H9 (cell line): ENCODE data around the gene DIAPH3. TPM values are rescaled to one million over a fixed set of nuclear protein-coding genes. Genes with fewer than 3 reads are reported as not detected.

Source experiments
- DNase-seq: peaks from one replicate; pipeline ENCODE4 v3.0.0-alpha.2; 2017
- H2AFZ ChIP-seq: one replicate; pipeline ENCODE4 v1.6.1; 2013; ENCODE audit warnings: mild to moderate bottlenecking, low read length, control low read depth, moderate library complexity
- H2AK5ac ChIP-seq: 2 replicates; pipeline ENCODE4 v1.6.1; 2013; ENCODE audit warnings: low read length, control low read depth, mixed read lengths; ENCODE audit not compliant: insufficient read length
- H2BK120ac ChIP-seq: one replicate; pipeline ENCODE4 v1.6.1; 2013; ENCODE audit warnings: low read depth, mild to moderate bottlenecking, low read length, control low read depth, inconsistent platforms; ENCODE audit not compliant: poor library complexity, severe bottlenecking
- H2BK12ac ChIP-seq: 2 replicates; pipeline ENCODE4 v1.6.1; 2013; ENCODE audit warnings: low read length, control low read depth, mixed read lengths, low read depth; ENCODE audit not compliant: insufficient read length
- H2BK15ac ChIP-seq: 2 replicates; pipeline ENCODE4 v1.6.1; 2013; ENCODE audit warnings: low read depth, low read length, control low read depth
- H2BK20ac ChIP-seq: one replicate; pipeline ENCODE4 v1.6.1; 2013; ENCODE audit warnings: low read depth, mild to moderate bottlenecking, low read length, control low read depth, inconsistent platforms; ENCODE audit not compliant: poor library complexity, severe bottlenecking
- H2BK5ac ChIP-seq: 2 replicates; pipeline ENCODE4 v1.6.1; 2013; ENCODE audit warnings: low read length, control low read depth, mixed read lengths; ENCODE audit not compliant: insufficient read length
- H3K14ac ChIP-seq: 2 replicates; pipeline ENCODE4 v1.6.1; 2013; ENCODE audit warnings: low read length, control low read depth; ENCODE audit not compliant: insufficient read depth
- H3K18ac ChIP-seq: 2 replicates; pipeline ENCODE4 v1.6.1; 2013; ENCODE audit warnings: low read depth, mild to moderate bottlenecking, mixed read lengths, low read length, control low read depth; ENCODE audit not compliant: insufficient read length
- H3K23ac ChIP-seq: 2 replicates; pipeline ENCODE4 v1.6.1; 2013; ENCODE audit warnings: low read length, control low read depth, mixed read lengths, low read depth; ENCODE audit not compliant: insufficient read length
- H3K23me2 ChIP-seq: 2 replicates; pipeline ENCODE4 v1.6.1; 2013; ENCODE audit warnings: low read depth, mild to moderate bottlenecking, mixed read lengths, low read length, control low read depth; ENCODE audit not compliant: insufficient read length, poor library complexity, severe bottlenecking
- H3K27ac ChIP-seq: 2 replicates; pipeline ENCODE4 v1.5.1; 2013; ENCODE audit warnings: low read length, control low read depth, mixed read lengths, low read depth; ENCODE audit not compliant: insufficient read length
- H3K27me3 ChIP-seq: 2 replicates; pipeline ENCODE4 v1.6.1; 2013; ENCODE audit warnings: low read length, control low read depth, inconsistent platforms; ENCODE audit not compliant: insufficient read depth
- H3K4ac ChIP-seq: 2 replicates; pipeline ENCODE4 v1.6.1; 2013; ENCODE audit warnings: low read depth, mild to moderate bottlenecking, control low read depth, inconsistent platforms, low read length, moderate library complexity
- H3K4me1 ChIP-seq: 2 replicates; pipeline ENCODE4 v1.6.1; 2013; ENCODE audit warnings: low read length, control low read depth, inconsistent platforms; ENCODE audit not compliant: insufficient read depth
- H3K4me2 ChIP-seq: 2 replicates; pipeline ENCODE4 v1.6.1; 2013; ENCODE audit warnings: low read length, control low read depth, mixed read lengths; ENCODE audit not compliant: insufficient read length, insufficient read depth
- H3K56ac ChIP-seq: 2 replicates; pipeline ENCODE4 v1.6.1; 2013; ENCODE audit warnings: low read depth, mild to moderate bottlenecking, mixed read lengths, low read length, control low read depth; ENCODE audit not compliant: insufficient read length
- H3K79me1 ChIP-seq: 2 replicates; pipeline ENCODE4 v1.6.1; 2013; ENCODE audit warnings: low read depth, mild to moderate bottlenecking, moderate library complexity, low read length, control low read depth, inconsistent platforms; ENCODE audit not compliant: insufficient read depth, poor library complexity, severe bottlenecking
- H3K79me2 ChIP-seq: 2 replicates; pipeline ENCODE4 v1.6.1; 2013; ENCODE audit warnings: low read length, control low read depth, inconsistent platforms; ENCODE audit not compliant: insufficient read depth
- H3K9ac ChIP-seq: 2 replicates; pipeline ENCODE4 v1.6.1; 2013; ENCODE audit warnings: low read length, control low read depth, mixed read lengths; ENCODE audit not compliant: insufficient read length; ENCODE audit errors: extremely low read depth
- H3K9me3 ChIP-seq: one replicate; pipeline ENCODE4 v1.6.1; 2013; ENCODE audit warnings: low read depth, low read length, inconsistent platforms; ENCODE audit not compliant: control insufficient read depth
- H3T11ph ChIP-seq: one replicate; pipeline ENCODE4 v1.6.1; 2013; ENCODE audit warnings: mild to moderate bottlenecking, low read length, control low read depth, inconsistent platforms
- H4K20me1 ChIP-seq: one replicate; pipeline ENCODE4 v1.6.1; 2013; ENCODE audit not compliant: control insufficient read depth, insufficient read length, insufficient read depth
- H4K5ac ChIP-seq: 2 replicates; pipeline ENCODE4 v1.6.1; 2013; ENCODE audit warnings: low read depth, mild to moderate bottlenecking, mixed read lengths, low read length, control low read depth; ENCODE audit not compliant: insufficient read length
- H4K8ac ChIP-seq: replicated peaks from 2 replicates; pipeline ENCODE4 v1.6.1; 2013; ENCODE audit warnings: low read length, control low read depth, mixed read lengths, low read depth; ENCODE audit not compliant: insufficient read length
- H4K91ac ChIP-seq: 2 replicates; pipeline ENCODE4 v1.6.1; 2013; ENCODE audit warnings: low read depth, mild to moderate bottlenecking, moderate library complexity, mixed read lengths, low read length, control low read depth; ENCODE audit not compliant: insufficient read length
- H3K27ac Mint-ChIP-seq, 3 experiments: 2 replicates in 2 of 3; 3 replicates in 1 of 3; pipeline ENCODE4 v1.8.0; 2020 to 2021; ENCODE audit warnings: mixed read lengths in 3 of 3, mild to moderate bottlenecking in 1 of 3, moderate library complexity in 1 of 3
- H3K27me3 Mint-ChIP-seq: 2 replicates; pipeline ENCODE4 v1.8.0; 2021; ENCODE audit warnings: low read depth, mild to moderate bottlenecking, moderate library complexity, mixed read lengths
- H3K36me3 Mint-ChIP-seq, 3 experiments: 2 replicates in 2 of 3; 3 replicates in 1 of 3; pipeline ENCODE4 v1.8.0; 2020 to 2021; ENCODE audit warnings: low read depth in 3 of 3, mixed read lengths in 3 of 3; ENCODE audit not compliant: insufficient read depth in 1 of 3
- H3K4me1 Mint-ChIP-seq, 2 experiments: 2 replicates each; pipeline ENCODE4 v1.8.0; 2020; ENCODE audit warnings: mixed read lengths in 2 of 2
- H3K4me3 Mint-ChIP-seq, 2 experiments: 2 replicates in 1 of 2; 3 replicates in 1 of 2; pipeline ENCODE4 v1.8.0; 2020 to 2021; ENCODE audit warnings: mild to moderate bottlenecking in 2 of 2, mixed read lengths in 2 of 2, moderate library complexity in 1 of 2
- H3K9me3 Mint-ChIP-seq, 2 experiments: 2 replicates in 1 of 2; 3 replicates in 1 of 2; pipeline ENCODE4 v1.8.0; 2020; ENCODE audit warnings: mild to moderate bottlenecking in 2 of 2, mixed read lengths in 2 of 2, moderate library complexity in 1 of 2
- WGBS: extraction: QIAGEN DNeasy Blood & Tissue Kit; methylation state at CpG from one replicate; pipeline ENCODE4 v1.1.7; 2013; ENCODE audit warnings: missing lambda C conversion rate, low lambda C conversion rate, mixed read lengths; ENCODE audit not compliant: insufficient read length; ENCODE audit errors: extremely low coverage; 5-methylcytosine and 5-hydroxymethylcytosine counted together
- total RNA-seq: library from RNA; stranded (reverse); gene quantifications from 2 replicates; pipeline ENCODE4 v1.2.1, GENCODE V29; 2021
- TF ChIP-seq, protein P1 (sequence below): fragments of 200-600 bp; sonication (generic); conservative IDR thresholded peaks from 3 replicates; pipeline ENCODE4 v1.8.0; 2021; ENCODE audit warnings: antibody characterized with exemption, mild to moderate bottlenecking

Gene DIAPH3
- total RNA-seq, 1 experiment from 2014 or later = 23.1 TPM

DNA sequence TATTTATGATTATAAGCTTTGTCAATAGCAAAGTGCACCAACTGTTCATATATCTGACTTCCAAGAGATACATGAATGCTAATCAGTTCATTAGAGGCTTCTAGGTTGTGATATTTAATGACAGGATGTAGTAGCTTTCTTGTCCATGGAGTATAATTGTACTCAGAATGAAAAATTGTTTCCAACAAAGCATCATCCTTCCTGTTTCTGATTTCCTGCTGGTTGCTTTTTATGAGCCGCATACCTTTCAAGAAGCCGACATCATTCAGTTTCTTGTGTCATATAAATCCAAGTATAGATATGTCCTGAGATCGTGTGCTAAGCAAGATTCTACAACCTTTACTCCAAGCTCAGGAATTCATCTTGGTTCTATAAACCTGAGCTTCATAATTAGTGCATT, 326.6 kb downstream of the DIAPH3 start:
- no peaks in the 10 kb centered on the region for H3K23me2 ChIP-seq
- H3K4me2 ChIP-seq = no peak overlapping the region
- no peak overlapping the region for H2BK12ac ChIP-seq
- H4K91ac ChIP-seq = no peak overlapping the region
- TF ChIP-seq, protein P1, sequence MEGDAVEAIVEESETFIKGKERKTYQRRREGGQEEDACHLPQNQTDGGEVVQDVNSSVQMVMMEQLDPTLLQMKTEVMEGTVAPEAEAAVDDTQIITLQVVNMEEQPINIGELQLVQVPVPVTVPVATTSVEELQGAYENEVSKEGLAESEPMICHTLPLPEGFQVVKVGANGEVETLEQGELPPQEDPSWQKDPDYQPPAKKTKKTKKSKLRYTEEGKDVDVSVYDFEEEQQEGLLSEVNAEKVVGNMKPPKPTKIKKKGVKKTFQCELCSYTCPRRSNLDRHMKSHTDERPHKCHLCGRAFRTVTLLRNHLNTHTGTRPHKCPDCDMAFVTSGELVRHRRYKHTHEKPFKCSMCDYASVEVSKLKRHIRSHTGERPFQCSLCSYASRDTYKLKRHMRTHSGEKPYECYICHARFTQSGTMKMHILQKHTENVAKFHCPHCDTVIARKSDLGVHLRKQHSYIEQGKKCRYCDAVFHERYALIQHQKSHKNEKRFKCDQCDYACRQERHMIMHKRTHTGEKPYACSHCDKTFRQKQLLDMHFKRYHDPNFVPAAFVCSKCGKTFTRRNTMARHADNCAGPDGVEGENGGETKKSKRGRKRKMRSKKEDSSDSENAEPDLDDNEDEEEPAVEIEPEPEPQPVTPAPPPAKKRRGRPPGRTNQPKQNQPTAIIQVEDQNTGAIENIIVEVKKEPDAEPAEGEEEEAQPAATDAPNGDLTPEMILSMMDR = no peak
- no peak overlapping the region for H3T11ph ChIP-seq
- no peaks in the 10 kb centered on the region for H3K9me3 ChIP-seq
- no peak overlapping the region for H4K8ac ChIP-seq
- Mint-ChIP-seq H3K9me3 (no peaks in the 10 kb centered on the region), H3K4me1 (peaks cover 9 to 12% of the 10 kb centered on the region in 2 experiments), H3K36me3 (no peaks in the 10 kb centered on the region), H3K27ac (no peak overlapping the region), H3K27me3 (no peaks in the 10 kb centered on the region), H3K4me3 (no peak overlapping the region)
- no peaks in the 10 kb centered on the region; the same call in 1 of the 2 replicates for H3K4me1 ChIP-seq
- no peak overlapping the region for H2BK20ac ChIP-seq
- H3K27ac ChIP-seq = no peak overlapping the region
- H2BK5ac ChIP-seq = no peak overlapping the region
- H3K27me3 ChIP-seq = no peaks in the 10 kb centered on the region
- H3K79me2 ChIP-seq = no peaks in the 10 kb centered on the region
- H3K4ac ChIP-seq = no peak overlapping the region
- no peak overlapping the region for H2BK120ac ChIP-seq
- WGBS = no CpG with 5 or more reads among the region's 3 CpGs
- H4K5ac ChIP-seq = no peak overlapping the region
- no peak overlapping the region for H3K9ac ChIP-seq
- H3K23ac ChIP-seq = no peak overlapping the region
- no peaks in the 10 kb centered on the region for H4K20me1 ChIP-seq
- no peak overlapping the region for H3K14ac ChIP-seq
- H3K56ac ChIP-seq = no peak overlapping the region
- no peak overlapping the region for H2AFZ ChIP-seq
- no peak overlapping the region for H2AK5ac ChIP-seq
- H2BK15ac ChIP-seq = no peak overlapping the region
- no peaks in the 10 kb centered on the region for H3K79me1 ChIP-seq
- H3K18ac ChIP-seq = no peak overlapping the region
- no peak for DNase-seq
